HG03280 (cell line): ENCODE measurements around the gene CDH23.
"Not testable (repeated sequence)": the region's sequence is repeated elsewhere in the genome, so short reads cannot be mapped to it uniquely, and the experiment has no call there.

Experiments
- ATAC-seq: cut with Tn5 transposase; IDR thresholded peaks from one replicate; pipeline ENCODE4 v1.9.1; 2021; ENCODE audit warnings: mild to moderate bottlenecking, moderate library complexity; ENCODE audit not compliant: unreplicated experiment

Gene CDH23

DNA sequence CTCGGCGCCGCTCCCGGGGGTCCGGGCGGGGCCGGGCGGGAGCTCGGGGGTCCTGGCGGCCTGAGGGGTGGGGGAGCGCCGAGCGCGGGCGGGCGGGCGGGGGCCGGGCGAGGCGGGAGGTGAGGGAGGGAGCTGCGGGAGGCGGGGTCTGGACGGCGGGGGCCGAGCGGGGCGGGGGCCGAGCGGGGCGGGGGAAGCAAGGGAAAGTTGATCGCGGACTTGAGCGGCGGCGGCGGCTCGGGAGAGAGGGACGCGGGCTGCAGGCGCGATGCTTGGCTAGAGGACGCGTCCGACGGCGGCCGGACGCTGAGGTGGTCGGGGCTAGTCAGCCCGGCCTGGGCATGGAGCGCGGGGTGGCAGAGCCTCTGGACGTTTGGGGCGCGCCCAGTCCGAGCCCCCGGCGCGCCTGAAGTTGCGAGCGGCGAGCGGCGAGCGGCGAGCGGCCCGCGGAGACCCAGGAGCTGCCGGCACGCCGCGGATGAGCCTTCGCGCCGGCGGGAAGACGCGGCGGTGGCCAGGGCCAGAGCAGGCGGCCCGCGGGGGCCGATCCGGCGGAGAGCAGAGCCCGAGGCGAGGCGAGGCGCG, at the start of gene CDH23:
Gene CDH23 (plus strand): TSS at position 210 of the 585 bp plus-strand sequence. CDS start 42,912 bp downstream, outside the sequence.
- no peak for ATAC-seq

DNA sequence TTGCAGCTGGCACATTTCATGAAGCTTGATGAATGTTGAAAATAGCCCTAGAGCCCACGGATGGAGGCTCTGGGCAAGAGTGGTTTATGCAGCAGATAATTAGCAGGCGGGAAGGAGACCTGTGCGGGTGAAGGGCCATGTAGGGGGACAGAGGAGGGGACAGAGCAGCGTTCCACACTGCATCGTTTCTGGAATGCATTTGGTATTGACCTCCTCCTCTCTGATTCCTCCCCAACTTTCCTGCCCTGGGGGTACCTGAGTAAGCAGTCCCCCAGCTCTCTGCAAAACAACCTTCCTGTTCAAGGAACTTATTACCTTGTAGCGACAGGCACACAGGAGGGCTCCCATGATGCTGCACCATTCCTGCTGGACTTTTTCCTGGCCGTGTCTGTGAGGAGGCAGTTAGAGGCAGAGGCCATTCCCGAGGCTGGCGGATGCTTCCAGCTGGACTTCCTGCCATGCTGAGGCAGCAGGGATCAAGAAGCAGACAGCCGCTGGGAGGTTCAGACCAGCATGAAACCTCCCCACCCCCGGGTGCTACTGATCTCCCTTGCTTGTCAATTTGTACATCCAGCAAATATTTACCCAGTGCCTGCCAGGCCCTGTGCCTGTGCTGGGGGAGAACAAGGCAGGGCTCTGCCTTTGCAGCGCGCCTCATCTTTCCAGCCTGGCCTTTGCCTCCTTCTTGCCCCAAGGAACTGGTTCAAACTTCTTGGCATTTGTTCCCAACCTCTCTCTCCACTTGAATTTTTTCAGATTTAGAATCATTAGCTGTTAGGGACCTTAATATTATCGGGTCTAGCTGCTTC, 48.9 kb upstream of the CDH23 start:
- no peak for ATAC-seq

DNA sequence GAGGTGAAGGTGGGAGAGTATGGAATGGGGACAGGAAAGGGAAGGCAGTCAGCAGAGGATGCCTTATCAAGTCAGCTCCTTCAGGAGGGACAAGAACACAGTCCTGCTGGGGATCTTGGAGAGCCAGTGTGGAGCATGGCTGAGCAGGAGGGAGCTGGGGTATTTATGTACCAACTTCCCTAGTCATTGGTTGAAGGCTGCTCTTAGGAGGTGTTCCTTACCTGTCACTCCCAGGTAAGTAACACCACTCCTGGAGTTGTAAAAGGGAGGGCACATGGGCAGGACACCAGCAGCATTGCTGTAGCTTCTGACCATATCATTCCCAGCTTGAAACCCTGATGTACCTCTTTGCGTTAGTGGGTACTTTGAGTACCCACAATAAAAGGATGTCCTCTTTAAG, 47.9 kb upstream of the CDH23 start:
- ATAC-seq: no peak

DNA sequence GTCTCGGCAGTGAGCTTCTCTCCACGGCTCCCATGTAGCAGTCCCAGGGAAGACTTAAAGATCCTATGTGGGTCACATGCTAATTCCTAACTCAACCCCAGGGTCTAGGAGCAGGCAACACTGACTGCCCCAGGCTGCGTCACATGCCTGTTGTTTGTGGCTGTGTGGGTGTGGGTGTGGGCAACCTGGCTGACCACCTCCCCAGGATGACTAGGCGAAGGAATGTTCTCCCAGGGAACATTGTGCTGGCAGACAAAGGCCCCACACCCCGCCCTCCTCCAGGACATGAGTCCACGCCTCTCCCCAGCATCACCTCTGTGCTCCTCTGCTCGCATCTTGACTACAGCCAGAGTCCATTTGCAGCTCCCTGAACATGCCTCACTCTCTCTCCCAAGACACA, 47.3 kb upstream of the CDH23 start:
- no peak for ATAC-seq

DNA sequence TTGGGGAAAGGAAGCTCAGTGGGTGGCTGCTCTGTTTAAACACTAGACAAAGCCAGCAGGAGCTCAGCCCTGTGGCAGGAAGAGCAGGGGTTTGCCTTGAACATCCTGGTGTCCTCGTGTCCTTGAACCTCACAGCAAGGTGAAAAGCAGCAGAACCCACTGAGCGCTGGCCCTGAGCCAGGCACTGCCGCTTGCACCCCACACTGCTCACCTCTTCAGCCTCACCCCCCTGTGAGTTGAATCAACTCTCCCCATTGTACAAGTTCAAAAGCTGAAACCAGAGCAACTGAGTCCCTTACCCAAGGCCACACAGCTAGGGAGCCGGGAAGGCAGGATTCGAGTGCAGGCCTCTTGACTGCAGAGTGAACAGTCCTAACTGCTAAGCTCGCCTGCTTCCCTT, 45.6 kb upstream of the CDH23 start:
- ATAC-seq: no peak

DNA sequence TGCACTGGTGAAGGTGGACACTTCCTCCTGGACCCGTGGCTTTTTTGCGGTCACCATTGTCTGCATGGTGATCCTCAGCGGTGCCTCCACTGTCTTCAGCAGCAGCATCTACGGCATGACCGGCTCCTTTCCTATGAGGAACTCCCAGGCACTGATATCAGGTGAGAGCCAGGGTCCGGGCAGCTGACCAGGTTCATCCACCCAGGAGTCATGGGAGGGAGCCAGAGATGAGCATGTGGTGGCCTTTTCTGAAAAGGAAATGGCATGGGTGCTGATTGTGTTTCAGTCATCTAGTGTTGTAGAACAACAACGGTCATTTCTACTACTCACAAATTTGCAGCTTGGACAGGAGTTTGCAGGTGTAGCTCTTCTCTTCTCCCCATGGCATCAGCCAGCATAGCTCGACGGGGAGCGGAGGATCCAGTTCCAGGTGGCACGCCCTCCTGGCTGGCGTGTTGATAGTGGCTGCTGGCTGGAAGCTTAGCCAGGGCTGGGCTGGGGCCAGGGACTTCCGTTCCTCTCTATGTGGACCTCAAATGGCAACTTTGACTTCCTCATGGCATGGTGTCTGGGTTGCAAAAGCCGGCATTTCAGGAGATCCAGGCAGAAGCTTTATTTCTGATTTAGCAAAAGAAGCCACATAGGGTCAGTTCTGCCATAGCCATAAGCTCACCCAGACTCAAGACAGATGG, 44.9 kb upstream of the CDH23 start:
- ATAC-seq: no peak

DNA sequence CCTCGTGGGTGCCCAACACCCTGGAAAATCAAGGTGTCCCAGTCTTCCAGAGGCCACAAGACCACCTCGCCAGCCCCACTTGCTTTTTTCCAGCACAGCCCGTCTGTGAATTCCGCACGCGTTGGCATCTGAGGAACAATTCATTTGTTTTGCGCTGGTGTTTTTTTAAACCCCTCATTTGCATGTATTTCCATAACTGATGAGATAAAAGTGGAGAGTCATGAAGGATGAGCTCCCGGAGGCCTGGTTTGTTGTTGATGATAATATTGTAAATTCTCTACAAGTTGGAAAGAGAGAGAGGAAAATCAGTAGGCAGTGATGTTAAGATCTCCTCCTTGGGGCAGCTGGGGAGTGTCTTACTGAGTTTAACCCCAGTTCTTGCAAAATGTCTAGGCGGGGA, 43.1 kb upstream of the CDH23 start:
- ATAC-seq: no peak

DNA sequence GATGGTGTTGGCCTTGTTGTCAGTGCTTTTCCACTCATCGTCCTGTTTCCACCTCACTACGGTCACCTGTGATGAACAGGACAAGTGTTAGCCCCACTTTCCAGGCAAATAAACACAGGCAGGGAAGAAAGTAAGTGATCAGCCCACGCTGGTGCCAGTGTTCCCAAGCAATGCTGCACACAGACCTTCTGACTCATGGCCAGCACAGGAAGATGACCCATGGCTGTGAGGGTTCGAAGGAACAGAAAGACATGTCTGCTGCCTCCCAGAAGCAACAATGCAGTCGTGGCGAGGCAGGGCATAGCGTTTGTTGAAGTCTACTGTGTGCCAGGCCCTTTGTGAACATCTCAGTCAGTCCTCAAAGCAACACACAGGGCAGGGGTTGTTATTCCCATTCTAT, 41.9 kb upstream of the CDH23 start:
- ATAC-seq: no peak

DNA sequence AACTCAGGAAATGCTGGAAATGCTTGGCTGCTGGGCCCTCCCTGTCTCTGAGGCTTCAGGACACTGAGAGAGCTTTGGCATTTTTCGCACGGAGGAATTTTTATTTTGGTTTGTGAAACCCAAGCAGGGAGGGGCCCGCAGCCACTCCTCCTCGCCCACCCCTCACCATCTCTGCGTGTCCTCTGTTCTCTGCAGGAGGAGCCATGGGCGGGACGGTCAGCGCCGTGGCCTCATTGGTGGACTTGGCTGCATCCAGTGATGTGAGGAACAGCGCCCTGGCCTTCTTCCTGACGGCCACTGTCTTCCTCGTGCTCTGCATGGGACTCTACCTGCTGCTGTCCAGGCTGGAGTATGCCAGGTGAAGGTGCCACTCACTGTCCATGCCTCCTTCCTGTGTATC, 40.8 kb upstream of the CDH23 start:
- ATAC-seq: no peak

DNA sequence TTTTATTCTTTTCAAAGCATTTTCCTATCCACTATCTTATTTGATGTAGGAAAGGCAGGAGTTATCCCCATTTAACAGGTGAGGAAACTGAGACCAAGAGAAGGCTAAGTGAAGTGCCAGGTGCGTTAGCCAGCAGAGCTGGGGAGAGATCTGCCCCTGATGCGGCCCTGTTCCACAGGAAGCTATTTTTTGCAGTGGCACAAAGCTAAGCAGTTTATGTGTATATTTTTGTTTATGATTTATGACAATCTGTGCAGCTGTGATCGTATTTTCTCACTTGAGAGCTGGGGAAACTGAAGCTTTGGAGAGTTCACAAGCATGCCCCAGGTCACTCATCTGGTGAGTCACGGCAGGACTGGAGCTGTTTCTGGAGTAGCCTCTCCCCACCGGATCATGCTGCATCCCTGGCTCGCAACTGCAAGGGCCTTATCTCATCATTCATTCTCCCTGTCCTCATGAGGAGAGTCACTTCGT, 38.9 kb upstream of the CDH23 start:
- no peak for ATAC-seq

DNA sequence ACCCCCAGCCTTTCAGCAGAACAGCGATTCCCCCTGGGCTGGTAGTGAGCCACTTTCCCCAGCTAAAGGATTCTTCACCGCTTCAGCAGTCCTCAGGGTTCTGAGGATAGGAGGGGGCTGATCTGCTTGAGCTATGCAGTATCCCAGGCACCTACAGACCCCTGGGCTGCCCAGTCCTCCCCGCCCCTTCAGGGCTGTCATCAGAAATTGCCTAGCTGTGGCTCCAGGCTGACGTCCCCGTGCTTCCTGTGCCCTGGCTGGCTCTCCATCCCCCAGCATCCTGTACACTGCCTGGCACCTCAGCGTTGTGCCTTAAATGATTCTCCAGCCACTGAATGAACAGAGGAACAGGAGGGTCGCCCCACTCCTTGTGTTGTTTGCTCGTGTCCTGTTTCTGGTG, 38.4 kb upstream of the CDH23 start:
- no peak for ATAC-seq

DNA sequence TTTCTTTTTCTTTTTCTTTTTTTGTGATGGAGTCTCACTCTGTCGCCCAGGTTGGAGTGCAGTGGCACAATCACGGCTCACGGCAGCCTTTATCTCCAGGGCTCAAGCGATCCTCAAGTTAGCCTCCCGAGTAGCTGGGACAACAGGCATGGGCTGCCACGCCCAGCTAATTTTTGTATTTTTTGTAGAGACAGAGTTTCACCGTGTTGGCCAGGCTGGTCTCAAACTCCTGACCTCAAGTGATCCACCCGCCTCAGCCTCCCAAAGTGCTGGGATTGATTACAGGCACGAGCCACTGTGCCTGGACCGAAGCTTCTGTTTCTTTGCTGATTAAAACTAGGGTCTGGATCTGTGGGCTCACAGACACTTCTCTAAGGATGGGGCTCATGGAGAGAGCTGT, 37.8 kb upstream of the CDH23 start:
- not testable (repeated sequence) for ATAC-seq

DNA sequence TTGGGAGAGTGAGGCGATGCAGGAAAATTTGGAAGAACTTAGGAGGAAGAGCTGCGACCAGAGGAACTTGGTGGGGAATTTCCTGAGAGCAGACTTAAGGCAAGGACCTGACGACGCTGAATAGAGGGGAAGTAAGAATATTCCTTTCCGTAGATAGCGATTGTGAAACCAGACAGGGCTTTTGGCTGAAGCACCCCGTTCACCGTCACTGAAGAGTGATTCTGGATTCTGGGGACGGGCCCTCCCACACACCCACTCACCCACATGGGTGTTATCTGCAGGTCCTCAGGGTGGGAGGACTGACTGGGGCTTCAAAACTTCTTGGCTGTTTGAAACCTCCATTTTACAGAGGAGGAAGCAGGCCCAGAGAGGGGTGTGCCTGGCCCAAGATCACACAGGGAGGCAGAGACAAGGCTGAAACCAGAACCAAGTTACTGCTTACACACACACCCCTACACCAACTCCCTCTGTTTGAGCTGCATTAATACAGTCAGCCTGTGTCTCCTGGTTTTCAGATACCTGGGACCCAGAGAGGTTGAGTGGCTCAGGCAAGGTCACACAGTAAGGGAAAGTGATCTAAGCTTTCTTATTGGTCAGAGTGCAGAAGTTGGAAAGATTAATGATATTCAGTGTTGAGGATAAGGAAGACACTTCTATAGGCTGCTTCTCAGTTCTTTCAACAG, 37.2 kb upstream of the CDH23 start:
- ATAC-seq: no peak

DNA sequence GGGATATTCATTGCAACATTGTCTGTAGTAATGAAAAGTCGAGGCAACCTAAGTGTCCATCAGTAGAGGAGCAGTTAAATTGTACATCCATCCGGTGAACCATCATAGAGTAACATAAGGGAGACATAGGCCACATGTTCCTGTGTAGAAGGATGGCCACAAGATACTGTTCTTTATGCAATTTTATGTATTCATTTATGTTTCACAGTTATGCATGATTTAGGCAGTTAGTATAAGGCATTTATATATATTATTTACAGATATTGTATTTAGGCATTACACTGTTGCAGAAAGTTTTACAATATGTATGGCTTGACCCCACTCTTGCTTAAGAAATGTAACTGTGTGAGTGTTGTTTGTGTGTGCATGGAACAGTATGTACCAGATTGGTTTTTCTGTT, 36.0 kb upstream of the CDH23 start:
- ATAC-seq: no peak

DNA sequence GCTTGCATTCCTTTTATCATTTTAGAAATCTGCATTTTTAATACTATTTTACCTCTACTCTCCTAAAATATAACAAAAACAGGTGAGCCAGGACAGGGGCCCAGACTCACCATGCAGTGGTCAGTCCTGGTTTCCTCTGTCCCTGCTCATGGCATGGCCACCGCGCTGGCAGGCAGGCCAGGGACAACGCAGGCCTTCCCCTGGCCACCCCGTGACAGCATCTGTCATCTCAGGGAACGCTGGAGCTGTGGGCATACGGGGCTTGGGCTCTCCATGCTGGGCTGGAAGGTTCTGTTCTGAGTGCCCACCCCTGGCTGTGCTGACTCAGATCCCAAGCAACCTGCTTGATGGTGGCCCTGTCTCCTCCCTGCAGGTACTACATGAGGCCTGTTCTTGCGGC, 35.1 kb upstream of the CDH23 start:
- ATAC-seq: no peak

DNA sequence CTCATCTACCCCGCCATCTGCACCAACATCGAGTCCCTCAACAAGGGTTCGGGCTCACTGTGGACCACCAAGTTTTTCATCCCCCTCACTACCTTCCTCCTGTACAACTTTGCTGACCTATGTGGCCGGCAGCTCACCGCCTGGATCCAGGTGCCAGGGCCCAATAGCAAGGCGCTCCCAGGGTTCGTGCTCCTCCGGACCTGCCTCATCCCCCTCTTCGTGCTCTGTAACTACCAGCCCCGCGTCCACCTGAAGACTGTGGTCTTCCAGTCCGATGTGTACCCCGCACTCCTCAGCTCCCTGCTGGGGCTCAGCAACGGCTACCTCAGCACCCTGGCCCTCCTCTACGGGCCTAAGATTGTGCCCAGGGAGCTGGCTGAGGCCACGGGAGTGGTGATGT, 34.6 kb upstream of the CDH23 start:
- no peak for ATAC-seq

DNA sequence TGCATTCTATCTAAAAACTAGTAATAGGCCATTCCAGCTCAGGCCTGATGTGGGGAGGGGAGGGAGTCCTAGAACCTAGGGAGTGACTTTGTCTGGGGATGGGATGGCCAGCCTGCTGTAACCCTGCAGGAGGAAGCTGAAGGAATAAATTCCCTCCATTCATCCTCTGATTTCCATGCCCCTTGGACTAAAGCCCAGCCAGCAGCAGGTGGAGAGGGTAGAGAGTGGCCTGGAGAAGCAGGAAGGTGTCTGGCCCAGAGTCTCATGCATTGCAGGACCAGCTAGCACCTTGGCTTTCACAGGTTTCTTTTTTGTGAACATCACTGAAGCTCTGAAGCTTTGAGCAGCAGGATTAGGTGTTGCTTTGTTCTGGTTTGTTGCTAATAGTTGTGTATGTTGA, 32.8 kb upstream of the CDH23 start:
- ATAC-seq: no peak

DNA sequence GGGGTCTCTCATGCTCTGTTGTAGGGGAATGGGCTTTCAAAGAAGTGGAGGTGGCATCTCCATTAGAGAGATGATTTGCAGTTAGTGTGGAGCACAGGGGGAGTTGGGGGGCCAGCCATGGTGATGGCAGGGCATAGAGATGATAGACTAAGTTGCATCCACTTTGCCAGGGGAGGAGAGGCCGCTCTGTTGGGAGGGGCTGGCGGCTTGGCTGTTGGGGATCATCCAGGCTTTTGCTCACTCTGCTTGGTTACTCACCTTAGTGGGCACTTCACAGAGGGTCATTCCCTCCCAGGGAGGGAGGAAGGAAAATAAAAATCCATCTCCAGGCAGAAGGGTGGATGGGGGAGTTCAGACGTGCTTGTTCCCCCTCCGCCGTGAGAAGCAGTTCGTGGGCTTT, 31.4 kb upstream of the CDH23 start:
- no peak for ATAC-seq

DNA sequence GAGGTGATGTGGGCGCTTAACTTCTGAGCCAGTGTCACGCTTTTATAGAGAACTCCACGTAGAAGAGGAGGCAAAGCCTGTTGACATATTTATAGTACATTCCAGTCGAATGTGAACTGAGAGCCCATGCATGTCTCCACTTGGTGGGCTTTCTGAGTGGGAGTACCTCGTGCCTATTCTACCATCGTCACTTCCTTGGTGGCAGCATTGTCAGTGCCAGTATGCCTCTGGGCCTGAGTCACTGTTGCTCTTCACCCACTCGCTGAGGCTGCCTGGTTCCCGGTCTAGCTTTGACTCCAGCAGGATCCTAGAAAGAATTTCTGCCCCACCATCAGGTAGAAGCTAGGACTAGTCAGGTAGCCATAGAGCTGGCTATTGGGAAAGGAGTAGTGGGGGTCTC, 30.0 kb upstream of the CDH23 start:
- ATAC-seq: no peak

DNA sequence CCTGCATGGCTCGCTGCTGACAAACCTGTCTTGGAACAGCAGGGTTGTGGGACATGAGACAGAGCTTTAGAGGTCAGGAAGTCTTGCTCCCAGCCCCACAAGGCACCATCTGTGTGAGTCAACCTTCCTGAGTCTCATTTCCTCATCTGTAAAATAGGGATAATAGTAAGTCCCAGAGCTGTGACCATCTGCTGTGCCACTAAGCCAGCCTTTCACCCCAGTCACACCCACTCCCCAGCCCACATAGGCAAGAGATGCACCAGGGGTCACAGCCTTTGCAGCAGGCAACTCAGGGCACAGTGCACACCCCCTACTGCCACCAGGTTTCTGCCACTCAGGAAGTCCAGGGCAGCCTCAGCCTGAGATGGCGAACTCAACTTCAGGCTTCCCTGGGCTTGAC, 29.4 kb upstream of the CDH23 start:
- no peak for ATAC-seq

DNA sequence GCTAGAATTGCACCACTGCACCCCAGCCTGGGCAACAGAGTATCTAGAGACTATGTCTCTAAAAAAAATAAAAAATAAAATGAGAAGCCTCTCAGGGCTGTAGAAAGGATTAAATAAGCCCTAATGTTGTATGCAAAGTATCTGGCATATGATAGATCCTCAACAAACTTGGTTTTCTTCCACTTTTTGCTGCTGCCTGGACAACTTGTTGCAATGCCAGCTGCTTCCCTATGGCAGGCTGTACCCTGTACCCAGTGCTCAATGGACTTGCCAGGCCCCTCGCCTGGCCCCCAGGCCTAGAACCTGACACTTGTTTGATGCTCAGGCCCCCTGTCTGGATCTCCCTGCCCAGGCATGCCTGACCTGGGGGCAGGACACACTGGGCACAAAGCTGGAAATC, 28.5 kb upstream of the CDH23 start:
- no peak for ATAC-seq

DNA sequence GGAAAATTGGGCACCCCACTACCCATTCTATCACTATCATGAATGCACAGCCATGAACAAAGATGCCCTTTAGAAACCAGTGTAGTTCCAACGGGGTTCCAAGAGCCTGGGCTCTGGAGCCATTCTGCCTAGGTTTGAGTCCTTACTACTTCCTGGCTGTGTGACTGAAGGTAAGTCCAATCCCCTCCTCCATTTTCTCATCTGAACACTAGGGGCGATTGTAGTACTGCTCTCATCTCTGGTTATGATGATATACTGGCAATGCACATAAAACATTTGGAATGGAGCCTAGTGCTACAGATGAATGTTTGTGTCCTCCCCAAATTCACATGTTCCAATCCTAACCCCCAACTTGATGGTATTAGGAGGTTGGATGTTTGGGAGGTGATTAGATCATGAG, 28.1 kb upstream of the CDH23 start:
- no peak for ATAC-seq
